Measurements from ENCODE around the gene PLAAT5. TPM values are rescaled to one million over a fixed set of nuclear protein-coding genes. Genes with fewer than 3 reads are reported as not detected.
"Not testable (repeated sequence)": the region's sequence is repeated elsewhere in the genome, so short reads cannot be mapped to it uniquely, and the experiment has no call there.

The PLAAT5 gene
- total and polyA plus RNA-seq, 8 donors, result 0.49 to 4.6 (median 1.1) TPM

DNA sequence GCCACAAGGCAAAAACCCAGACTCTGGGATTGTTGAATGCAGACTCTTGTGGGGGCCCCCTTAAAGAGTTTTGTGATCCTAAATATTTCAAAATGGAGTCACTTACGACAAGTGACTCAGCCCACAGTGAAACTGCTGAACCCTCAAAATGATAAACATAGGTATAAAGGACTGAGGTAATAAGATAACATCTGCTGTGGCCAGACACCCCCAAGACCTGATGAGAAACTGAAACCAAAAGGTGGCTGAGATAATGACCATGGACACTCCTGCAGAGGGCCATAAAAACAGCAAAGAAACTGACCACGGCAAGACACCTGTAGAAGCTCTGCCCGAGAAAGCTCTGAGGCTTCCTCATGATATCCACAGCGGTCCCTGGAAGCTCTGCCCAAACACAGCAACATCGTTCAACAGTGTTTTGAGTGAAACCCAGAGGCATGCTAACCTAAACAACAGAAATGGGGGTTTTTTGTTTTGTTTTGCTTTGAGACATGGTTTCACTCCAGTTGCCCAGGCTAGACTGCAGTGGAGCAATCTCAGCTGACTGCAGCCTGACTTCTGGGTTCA lies 44.0 kb upstream of the PLAAT5 start:
- Histone ChIP-seq H3K36me3 (no peaks in the 10 kb centered on the region), H3K4me1 (peaks cover 22 to 62% of the 10 kb centered on the region in 2 donors), H3K4me3 (no peak overlapping the region), H3K9me3 (no peaks in the 10 kb centered on the region), H3K27ac (no peak overlapping the region), H3K27me3 (no peaks in the 10 kb centered on the region)
- TF ChIP-seq, protein P1, sequence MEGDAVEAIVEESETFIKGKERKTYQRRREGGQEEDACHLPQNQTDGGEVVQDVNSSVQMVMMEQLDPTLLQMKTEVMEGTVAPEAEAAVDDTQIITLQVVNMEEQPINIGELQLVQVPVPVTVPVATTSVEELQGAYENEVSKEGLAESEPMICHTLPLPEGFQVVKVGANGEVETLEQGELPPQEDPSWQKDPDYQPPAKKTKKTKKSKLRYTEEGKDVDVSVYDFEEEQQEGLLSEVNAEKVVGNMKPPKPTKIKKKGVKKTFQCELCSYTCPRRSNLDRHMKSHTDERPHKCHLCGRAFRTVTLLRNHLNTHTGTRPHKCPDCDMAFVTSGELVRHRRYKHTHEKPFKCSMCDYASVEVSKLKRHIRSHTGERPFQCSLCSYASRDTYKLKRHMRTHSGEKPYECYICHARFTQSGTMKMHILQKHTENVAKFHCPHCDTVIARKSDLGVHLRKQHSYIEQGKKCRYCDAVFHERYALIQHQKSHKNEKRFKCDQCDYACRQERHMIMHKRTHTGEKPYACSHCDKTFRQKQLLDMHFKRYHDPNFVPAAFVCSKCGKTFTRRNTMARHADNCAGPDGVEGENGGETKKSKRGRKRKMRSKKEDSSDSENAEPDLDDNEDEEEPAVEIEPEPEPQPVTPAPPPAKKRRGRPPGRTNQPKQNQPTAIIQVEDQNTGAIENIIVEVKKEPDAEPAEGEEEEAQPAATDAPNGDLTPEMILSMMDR (IDR thresholded peaks at IDR 0.05), result no peak
- intact Hi-C loops (cut with DNase I), result no loop called here
- ATAC-seq (no peak), DNase-seq (no peak)

DNA sequence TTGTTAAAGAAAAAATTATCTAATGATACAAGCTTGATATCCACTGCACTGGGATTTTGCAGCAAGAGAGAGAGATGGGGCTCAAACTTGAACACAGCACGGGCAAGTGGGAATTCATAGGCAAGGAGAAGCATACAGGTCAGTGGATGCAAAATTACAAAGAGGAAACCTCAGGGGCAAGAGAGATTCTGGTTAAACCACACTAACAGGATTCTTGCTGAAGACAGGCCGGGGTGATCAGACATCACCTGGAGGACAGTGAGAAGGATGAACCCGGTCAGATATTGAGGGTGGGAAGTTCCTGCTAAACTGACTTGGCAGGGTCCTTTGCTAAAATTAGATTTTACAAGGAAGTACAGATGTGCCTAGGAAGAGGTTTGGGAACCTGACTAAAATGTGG lies 43.1 kb upstream of the PLAAT5 start:
- H3K9me3 ChIP-seq, result no peaks in the 10 kb centered on the region
- DNase-seq (no peak), ATAC-seq (no peak)
- H3K27ac ChIP-seq, result no peak overlapping the region
- intact Hi-C loops (cut with DNase I), result no loop called here
- H3K27me3 ChIP-seq, result no peaks in the 10 kb centered on the region
- TF ChIP-seq, protein P1 (IDR thresholded peaks at IDR 0.05), result no peak
- peaks cover 22 to 60% of the 10 kb centered on the region in 2 donors for H3K4me1 ChIP-seq
- H3K4me3 ChIP-seq, result no peak overlapping the region
- H3K36me3 ChIP-seq, result no peaks in the 10 kb centered on the region

DNA sequence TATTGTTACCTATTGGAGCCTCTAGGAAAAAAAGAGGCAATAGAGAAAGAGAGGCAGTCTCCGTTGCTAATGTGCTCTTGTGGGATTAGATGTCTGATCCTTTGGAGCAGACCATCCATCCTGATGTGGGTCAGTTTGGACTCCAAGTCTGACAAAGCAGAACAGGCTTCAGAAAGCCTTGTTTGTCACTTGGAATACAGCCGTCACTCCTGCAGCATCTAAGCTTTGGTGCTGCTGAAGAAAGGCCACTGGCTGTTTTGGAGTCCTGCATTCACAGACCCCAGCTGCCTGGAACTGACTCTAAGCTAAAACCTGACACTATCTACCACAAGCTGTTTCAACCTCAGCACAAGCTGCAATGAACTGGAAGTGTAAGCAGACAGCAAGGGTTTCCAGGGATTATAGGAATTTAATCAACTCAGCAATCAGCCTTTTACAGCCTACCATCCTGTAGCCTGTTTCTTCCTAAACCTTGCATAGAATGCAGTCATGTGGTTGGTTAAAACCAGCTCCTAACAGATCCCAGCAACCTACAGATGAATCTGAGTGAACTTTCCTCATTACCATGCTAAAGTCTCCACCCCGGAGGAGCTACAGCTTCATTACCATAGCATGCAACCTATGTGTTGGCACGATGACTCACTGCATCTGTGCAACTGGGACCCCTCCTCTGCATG lies 42.0 kb upstream of the PLAAT5 start:
- ATAC-seq (no peak), DNase-seq (no peak)
- no peaks in the 10 kb centered on the region for H3K36me3 ChIP-seq
- peaks cover 18 to 49% of the 10 kb centered on the region in 2 donors for H3K4me1 ChIP-seq
- no peaks in the 10 kb centered on the region for H3K27me3 ChIP-seq
- no peak overlapping the region for H3K27ac ChIP-seq
- no peaks in the 10 kb centered on the region for H3K9me3 ChIP-seq
- intact Hi-C loops (cut with DNase I), result no loop called here
- TF ChIP-seq, protein P1 (IDR thresholded peaks at IDR 0.05), result no peak
- no peak overlapping the region for H3K4me3 ChIP-seq

DNA sequence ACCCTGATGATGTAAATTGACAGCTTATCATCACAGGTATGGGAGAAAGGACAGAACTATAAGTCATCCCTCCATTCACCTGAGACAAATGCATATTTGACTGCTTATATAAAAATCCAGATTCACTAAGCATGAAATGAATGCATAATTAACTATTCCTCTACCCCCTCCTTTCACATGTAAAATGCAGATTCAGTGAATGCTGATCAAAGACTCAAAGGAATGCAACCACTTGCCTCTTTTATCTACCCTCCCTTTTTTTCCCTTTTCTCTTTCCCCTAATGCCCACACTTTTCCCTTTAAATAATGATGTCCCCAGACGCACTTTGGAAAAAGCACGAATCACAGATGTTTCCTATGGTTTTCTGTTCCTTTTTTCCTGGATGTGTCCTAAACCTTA lies 41.1 kb upstream of the PLAAT5 start:
- peaks cover 10 to 41% of the 10 kb centered on the region in 2 donors for H3K4me1 ChIP-seq
- TF ChIP-seq, protein P1 (IDR thresholded peaks at IDR 0.05), result no peak
- intact Hi-C loops (cut with DNase I), result no loop called here
- no peaks in the 10 kb centered on the region for H3K27me3 ChIP-seq
- ATAC-seq (no peak), DNase-seq (no peak)
- H3K27ac ChIP-seq, result peak overlapping the region; percentile 15 to 70
- H3K36me3 ChIP-seq, result no peaks in the 10 kb centered on the region
- no peaks in the 10 kb centered on the region for H3K9me3 ChIP-seq
- no peak overlapping the region for H3K4me3 ChIP-seq

DNA sequence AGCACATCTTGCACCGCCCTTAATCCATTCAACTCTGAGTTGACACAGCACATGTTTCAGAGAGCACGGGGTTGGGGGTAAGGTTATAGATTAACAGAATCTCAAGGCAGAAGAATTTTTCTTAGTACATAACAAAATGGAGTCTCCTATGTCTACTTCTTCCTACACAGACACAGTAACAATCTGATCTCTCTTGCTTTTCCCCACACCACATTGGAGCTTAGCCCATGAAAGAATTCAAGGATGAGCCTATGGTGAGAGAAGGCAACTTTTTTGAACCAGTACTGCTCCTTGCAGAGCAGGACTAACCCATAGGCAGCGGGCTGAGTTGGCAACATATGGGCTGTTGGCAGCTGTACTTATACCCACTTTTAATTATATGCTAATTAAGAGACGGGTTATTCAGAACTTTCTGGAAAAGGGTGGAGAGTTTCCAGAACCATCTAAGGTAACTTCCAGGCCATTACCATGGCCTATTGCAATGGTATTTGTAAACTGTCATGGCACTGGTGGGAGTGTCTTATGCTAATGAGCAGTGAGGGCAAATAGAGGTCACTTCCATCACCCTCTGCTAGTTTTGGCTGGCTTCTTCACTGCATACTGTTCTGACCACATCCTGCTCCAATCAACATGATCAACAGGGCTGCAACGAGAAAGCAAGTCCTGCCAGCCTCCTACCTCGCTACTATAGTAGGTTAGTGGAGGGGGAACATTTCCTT lies 40.3 kb upstream of the PLAAT5 start:
- Histone ChIP-seq H3K4me1 (peaks cover 4 to 32% of the 10 kb centered on the region in 2 donors), H3K27ac (peak overlapping the region; percentile 70 to 73)
- ATAC-seq, result peak; percentile 88
- H3K9me3 ChIP-seq; H3K27me3 ChIP-seq; intact Hi-C loops (cut with DNase I); H3K4me3 ChIP-seq; H3K36me3 ChIP-seq: not testable (repeated sequence)
- DNase-seq, result peak in 1 of 4 donors; percentile 42
